Tibial artery (tissue), 4 donors: ENCODE results near the gene PRIMA1.

ENCODE experiments used
- DNase-seq, 2 donors: peaks; one replicate each; pipeline ENCODE4 v3.0.0-alpha.2; 2019
- H3K27ac ChIP-seq, 2 donors: fragments of 200-600 bp; sonication (generic) in 1 of 2; 1 replicate in 1 of 2; 2 replicates in 1 of 2; pipeline ENCODE4 v1.5.1; 2018 to 2019; ENCODE audit warnings: mild to moderate bottlenecking in 1 of 2
- H3K27me3 ChIP-seq, 2 donors: fragments of 200-600 bp; sonication (generic) in 1 of 2; one replicate each; pipeline versions ENCODE4 v1.5.1 to v1.6.0; 2016 to 2019
- H3K36me3 ChIP-seq, 3 donors: fragments of 200-600 bp; sonication (generic) in 2 of 3; one replicate each; pipeline ENCODE4 v1.5.1; 2016 to 2019; ENCODE audit warnings: mild to moderate bottlenecking in 2 of 3
- H3K4me1 ChIP-seq, 4 donors: fragments of 200-600 bp; sonication (generic) in 2 of 4; 1 replicate in 3 of 4; 2 replicates in 1 of 4; pipeline ENCODE4 v1.5.1; 2016 to 2019
- H3K4me3 ChIP-seq, 2 donors: fragments of 200-600 bp; sonication (generic) in 1 of 2; 1 replicate in 1 of 2; 2 replicates in 1 of 2; pipeline ENCODE4 v1.5.1; 2018 to 2019; ENCODE audit warnings: mild to moderate bottlenecking in 2 of 2
- H3K9me3 ChIP-seq, 3 donors: fragments of 200-600 bp; sonication (generic) in 1 of 3; one replicate each; pipeline ENCODE4 v1.5.1; 2016 to 2019
- CTCF ChIP-seq, 2 experiments: fragments of 200-600 bp in 1 of 2; fragments of 450-650 bp in 1 of 2; IDR thresholded peaks; one replicate each; pipeline ENCODE4 v1.5.1; 2017 to 2019; ENCODE audit warnings: antibody characterized with exemption in 2 of 2, mild to moderate bottlenecking in 1 of 2, moderate library complexity in 1 of 2
- intact Hi-C: fragments of 100-400 bp; cut with DNase I; formaldehyde crosslinking; loops from one replicate; pipeline ENCODE4 v1.15.0; 2023; ENCODE audit warnings: low total_unique reads

The PRIMA1 gene

GRCh38 chr14:93691042-93691780 is 97.1 kb downstream of the PRIMA1 start:
- H3K4me3 ChIP-seq, result no peak overlapping the region
- no peak for TF ChIP-seq CTCF (IDR thresholded peaks at IDR 0.05)
- intact Hi-C loops, result no loop called here
- H3K36me3 ChIP-seq, result no peaks in the 10 kb centered on the region
- peaks cover 0 to 6% of the 10 kb centered on the region in 2 donors for H3K27me3 ChIP-seq
- no peak overlapping the region for H3K27ac ChIP-seq
- H3K4me1 ChIP-seq, result no peaks in the 10 kb centered on the region
- no peaks in the 10 kb centered on the region for H3K9me3 ChIP-seq
- DNase-seq, result no peak

GRCh38 chr14:93690146-93690545 is 98.1 kb downstream of the PRIMA1 start:
- H3K27ac ChIP-seq, result no peak overlapping the region
- no peaks in the 10 kb centered on the region for H3K9me3 ChIP-seq
- DNase-seq, result no peak
- H3K4me3 ChIP-seq, result no peak overlapping the region
- peaks cover 0 to 6% of the 10 kb centered on the region in 2 donors for H3K27me3 ChIP-seq
- intact Hi-C loops, result no loop called here
- no peaks in the 10 kb centered on the region for H3K4me1 ChIP-seq
- TF ChIP-seq CTCF (IDR thresholded peaks at IDR 0.05), result no peak
- no peaks in the 10 kb centered on the region for H3K36me3 ChIP-seq

- DNase-seq, result no peak
- no peak for TF ChIP-seq CTCF (IDR thresholded peaks at IDR 0.05)
Observed at GRCh38 chr14:93688820-93689219, 99.5 kb downstream of the PRIMA1 start.

GRCh38 chr14:93688239-93688666 is 100.0 kb downstream of the PRIMA1 start:
- Histone ChIP-seq H3K36me3 (no peaks in the 10 kb centered on the region), H3K4me3 (no peak overlapping the region), H3K4me1 (no peaks in the 10 kb centered on the region), H3K27me3 (peaks cover 0 to 6% of the 10 kb centered on the region in 2 donors), H3K9me3 (no peaks in the 10 kb centered on the region), H3K27ac (no peak overlapping the region)
- TF ChIP-seq CTCF (IDR thresholded peaks at IDR 0.05), result no peak
- DNase-seq, result no peak
- intact Hi-C loops, result no loop called here

More at GRCh38 chr14:93688820-93689219, 99.5 kb downstream of the PRIMA1 start:
- intact Hi-C loops, result no loop called here
- no peaks in the 10 kb centered on the region for H3K4me1 ChIP-seq
- peaks cover 0 to 6% of the 10 kb centered on the region in 2 donors for H3K27me3 ChIP-seq
- H3K36me3 ChIP-seq, result no peaks in the 10 kb centered on the region
- H3K27ac ChIP-seq, result no peak overlapping the region
- H3K9me3 ChIP-seq, result no peaks in the 10 kb centered on the region
- no peak overlapping the region for H3K4me3 ChIP-seq

- no peak for DNase-seq
- Histone ChIP-seq H3K36me3 (no peaks in the 10 kb centered on the region), H3K4me3 (no peak overlapping the region), H3K4me1 (no peaks in the 10 kb centered on the region), H3K27ac (no peak overlapping the region), H3K9me3 (no peaks in the 10 kb centered on the region), H3K27me3 (peaks cover 0 to 6% of the 10 kb centered on the region in 2 donors)
- intact Hi-C loops, result no loop called here
- no peak for TF ChIP-seq CTCF (IDR thresholded peaks at IDR 0.05)
Observed at GRCh38 chr14:93686268-93686667, 102.0 kb downstream of the PRIMA1 start.
